ENCODE results near the gene ELL3.

Gene ELL3

DNA sequence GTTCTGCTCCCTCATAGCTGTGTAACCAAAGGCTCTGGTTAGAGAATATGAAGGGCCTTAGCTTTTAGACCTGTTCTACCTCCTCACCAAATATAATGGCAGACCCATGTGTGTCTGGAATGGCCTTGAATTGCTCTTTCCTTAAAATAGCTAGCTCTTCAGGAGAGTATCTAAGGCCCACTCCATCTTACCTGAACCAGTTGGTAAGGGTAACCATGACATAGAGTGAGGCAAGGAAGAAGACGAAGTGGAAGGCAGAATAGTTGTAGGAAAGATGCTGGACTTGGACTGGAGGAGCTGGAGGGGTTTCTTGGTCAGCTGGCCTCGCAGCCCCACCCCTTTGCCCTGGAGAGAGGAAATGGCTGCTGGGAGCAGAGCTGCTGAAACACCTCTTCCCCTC, 18.4 kb upstream of the ELL3 start:
- TF ChIP-seq, protein P1, sequence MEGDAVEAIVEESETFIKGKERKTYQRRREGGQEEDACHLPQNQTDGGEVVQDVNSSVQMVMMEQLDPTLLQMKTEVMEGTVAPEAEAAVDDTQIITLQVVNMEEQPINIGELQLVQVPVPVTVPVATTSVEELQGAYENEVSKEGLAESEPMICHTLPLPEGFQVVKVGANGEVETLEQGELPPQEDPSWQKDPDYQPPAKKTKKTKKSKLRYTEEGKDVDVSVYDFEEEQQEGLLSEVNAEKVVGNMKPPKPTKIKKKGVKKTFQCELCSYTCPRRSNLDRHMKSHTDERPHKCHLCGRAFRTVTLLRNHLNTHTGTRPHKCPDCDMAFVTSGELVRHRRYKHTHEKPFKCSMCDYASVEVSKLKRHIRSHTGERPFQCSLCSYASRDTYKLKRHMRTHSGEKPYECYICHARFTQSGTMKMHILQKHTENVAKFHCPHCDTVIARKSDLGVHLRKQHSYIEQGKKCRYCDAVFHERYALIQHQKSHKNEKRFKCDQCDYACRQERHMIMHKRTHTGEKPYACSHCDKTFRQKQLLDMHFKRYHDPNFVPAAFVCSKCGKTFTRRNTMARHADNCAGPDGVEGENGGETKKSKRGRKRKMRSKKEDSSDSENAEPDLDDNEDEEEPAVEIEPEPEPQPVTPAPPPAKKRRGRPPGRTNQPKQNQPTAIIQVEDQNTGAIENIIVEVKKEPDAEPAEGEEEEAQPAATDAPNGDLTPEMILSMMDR (IDR thresholded peaks at IDR 0.05): no peak
- TF ChIP-seq ZFX (IDR thresholded peaks at IDR 0.05; ENCODE audit: borderline replicate concordance): no peak
- H3K27ac ChIP-seq: peak overlapping the region; percentile 98

DNA sequence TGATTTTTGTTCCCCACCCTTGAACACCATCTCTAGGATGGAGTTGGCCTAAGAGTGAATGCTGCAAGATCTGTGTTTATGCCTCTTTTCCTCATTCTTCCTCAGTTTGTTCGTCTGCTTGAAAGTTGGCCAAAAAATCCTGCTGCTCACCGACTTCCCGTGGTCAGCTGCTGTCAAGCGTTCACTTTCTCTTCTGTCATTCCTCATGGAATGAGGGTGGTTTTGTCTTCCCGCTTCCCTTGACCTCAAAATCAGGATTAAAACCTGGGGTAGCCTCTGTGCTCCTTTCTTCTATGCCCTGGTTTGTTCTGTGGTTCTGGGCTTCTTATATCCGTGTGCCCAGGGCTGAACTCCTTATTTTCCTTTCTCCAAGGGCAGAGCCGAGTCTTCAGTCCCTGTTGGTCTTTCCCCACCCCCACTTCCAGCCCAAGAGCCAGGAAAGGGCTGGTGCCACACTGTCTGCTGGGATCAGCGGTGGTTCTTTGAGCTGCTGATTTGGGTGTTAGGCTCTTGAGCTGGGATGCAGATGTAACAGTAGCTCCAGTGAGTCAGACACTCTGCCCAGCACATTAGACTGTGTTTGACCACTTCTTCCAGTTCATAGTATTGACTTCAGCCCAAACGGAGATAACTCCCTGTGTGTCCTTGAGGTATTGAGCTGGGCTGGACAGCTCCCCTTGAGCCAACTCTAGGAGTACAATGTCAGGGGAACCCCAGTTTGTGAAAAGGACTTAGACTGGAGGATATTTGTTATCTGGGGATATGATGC, 17.7 kb upstream of the ELL3 start:
- H3K27ac ChIP-seq: peak overlapping the region; percentile 98
- TF ChIP-seq, protein P1 (IDR thresholded peaks at IDR 0.05): no peak
- no peak for TF ChIP-seq ZFX (IDR thresholded peaks at IDR 0.05; ENCODE audit: borderline replicate concordance)

DNA sequence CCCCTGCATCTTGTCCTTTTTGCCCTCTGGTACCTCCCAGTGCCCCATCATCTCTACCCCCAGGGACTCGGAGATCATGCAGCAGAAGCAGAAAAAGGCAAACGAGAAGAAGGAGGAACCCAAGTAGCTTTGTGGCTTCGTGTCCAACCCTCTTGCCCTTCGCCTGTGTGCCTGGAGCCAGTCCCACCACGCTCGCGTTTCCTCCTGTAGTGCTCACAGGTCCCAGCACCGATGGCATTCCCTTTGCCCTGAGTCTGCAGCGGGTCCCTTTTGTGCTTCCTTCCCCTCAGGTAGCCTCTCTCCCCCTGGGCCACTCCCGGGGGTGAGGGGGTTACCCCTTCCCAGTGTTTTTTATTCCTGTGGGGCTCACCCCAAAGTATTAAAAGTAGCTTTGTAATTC, 16.9 kb upstream of the ELL3 start:
- no peak for TF ChIP-seq ZFX (IDR thresholded peaks at IDR 0.05; ENCODE audit: borderline replicate concordance)
- TF ChIP-seq, protein P1 (IDR thresholded peaks at IDR 0.05): no peak

DNA sequence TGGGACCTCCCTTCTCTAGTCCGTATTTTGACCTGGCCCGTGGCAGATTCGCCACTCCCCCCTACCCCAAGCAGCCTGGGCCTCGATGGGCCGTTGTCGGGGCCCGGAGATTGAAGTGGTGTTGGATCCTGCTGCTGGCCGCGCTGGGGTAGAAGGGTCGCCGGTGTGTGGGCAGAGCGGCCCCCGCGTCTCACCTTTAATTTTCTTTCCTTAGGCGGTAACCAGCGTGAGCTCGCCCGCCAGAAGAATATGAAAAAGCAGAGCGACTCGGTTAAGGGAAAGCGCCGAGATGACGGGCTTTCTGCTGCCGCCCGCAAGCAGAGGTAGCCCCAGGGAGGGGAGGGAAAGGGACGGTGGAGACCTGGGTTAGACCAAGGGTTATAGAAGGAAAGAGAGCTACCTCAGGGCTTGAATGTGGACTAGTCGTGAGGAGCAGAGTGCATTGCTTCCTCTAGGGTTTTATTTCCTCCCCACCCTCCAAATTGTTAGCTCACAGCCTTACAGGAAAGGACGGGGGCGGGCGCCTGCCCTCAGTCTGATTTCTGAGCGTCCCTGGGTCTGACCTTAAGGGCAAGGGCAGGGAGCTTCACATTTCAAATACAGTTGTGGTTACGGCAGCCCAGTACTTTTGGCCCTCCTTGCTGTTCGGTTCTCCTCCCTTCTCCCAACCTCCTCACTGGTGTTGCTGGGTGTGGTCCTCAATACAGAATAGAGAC, 16.2 kb upstream of the ELL3 start:
- H3K27ac ChIP-seq: peak overlapping the region; percentile 98
- TF ChIP-seq, protein P1 (IDR thresholded peaks at IDR 0.05): no peak
- TF ChIP-seq ZFX (IDR thresholded peaks at IDR 0.05; ENCODE audit: borderline replicate concordance): no peak

More for the DNA sequence above, 16.9 kb upstream of the ELL3 start:
- peak overlapping the region; percentile 98 for H3K27ac ChIP-seq

DNA sequence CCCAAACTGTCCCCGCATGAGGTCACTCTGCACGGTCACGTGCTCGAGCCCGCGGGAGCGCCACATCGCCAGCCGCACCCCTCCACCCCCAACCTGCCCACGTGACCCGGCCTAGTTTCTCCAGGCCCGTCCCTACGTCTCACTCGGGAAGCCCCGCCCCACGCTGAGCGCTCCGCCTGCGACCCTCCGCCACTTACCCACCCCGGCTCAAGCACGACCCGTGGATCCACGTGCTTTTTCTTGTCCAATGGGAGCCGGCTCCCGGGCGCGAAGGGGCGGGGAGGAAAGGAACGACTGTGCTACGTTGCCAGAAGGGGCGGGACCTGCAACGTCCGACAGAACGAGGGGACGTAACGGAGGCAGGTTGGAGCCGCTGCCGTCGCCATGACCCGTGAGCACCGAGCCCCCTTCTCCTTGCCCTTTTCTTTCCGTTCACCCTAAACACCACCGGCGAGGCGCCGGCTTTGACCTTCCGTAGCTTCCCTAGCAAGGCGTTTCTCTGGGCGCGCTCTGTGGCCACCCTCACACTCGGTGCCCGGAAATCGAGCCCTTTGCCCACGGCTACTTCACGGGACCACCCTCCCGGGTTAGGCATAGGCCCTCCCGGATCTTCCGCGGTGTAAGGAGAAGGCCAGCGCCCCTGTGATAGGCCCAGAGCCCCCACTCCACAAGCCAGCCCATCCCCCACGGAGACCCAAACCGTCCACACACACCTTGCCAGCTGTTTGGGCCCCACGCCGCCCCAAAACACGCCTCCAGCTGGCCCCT, 15.4 kb upstream of the ELL3 start, which contains the start of gene SERF2:
SERF2 (plus strand) TSS at position 328 of the 768 bp plus-strand sequence; CDS start at position 385, 57 bp downstream.
- no peak for TF ChIP-seq ZFX (IDR thresholded peaks at IDR 0.05; ENCODE audit: borderline replicate concordance)
- TF ChIP-seq, protein P1 (IDR thresholded peaks at IDR 0.05): no peak
- H3K27ac ChIP-seq: peak within 1 kb of the TSS; percentile 98

DNA sequence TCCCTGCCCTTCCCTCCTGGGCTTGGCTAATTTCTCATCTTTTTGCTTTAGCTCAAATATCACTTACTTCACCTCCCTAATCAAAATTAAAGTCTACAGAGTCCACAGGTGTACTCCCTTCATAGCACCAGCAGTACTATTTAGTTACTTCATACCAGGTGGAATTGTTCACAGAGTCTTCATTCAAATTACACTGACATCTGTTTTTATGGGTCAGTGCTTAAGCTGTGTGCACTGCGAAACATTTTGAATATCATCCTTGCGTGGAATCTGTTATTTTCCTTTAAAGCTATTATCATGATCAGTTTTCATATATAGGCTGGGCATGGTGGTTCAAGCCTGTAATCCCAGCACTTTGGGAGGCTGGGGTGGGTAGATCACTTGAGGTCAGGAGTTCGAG, 12.6 kb upstream of the ELL3 start:
- H3K27ac ChIP-seq: no peak overlapping the region; the same call in 1 of the 2 replicates

More for the DNA sequence above, 12.6 kb upstream of the ELL3 start:
- no peak for TF ChIP-seq ZFX (IDR thresholded peaks at IDR 0.05; ENCODE audit: borderline replicate concordance)
- TF ChIP-seq, protein P1 (IDR thresholded peaks at IDR 0.05): no peak
